Measurements from ENCODE around the gene TIMM22. TPM values are rescaled to one million over a fixed set of nuclear protein-coding genes. Genes with fewer than 3 reads are reported as not detected.
A peak's percentile ranks its signal among the peaks of the same experiment; 100 is the strongest.
"Not testable (repeated sequence)": the region's sequence is repeated elsewhere in the genome, so short reads cannot be mapped to it uniquely, and the experiment has no call there.

Gene TIMM22
- total RNA-seq, 1 donor from 2014 or later = 12.6 TPM

- Mint-ChIP-seq H3K4me1 (ENCODE audit: unreplicated experiment) (peaks cover 76% of the 10 kb centered on the region), H3K27ac (ENCODE audit: unreplicated experiment) (no peak overlapping the region), H3K4me3 (ENCODE audit: unreplicated experiment) (peak overlapping the region; percentile 4), H3K27me3 (ENCODE audit: unreplicated experiment) (no peaks in the 10 kb centered on the region), H3K36me3 (ENCODE audit: unreplicated experiment) (peaks cover 7% of the 10 kb centered on the region), H3K9me3 (ENCODE audit: unreplicated experiment) (no peaks in the 10 kb centered on the region)
- DNase-seq (ENCODE audit: extremely low spot score, unreplicated experiment) = no peak
- no peak for TF ChIP-seq CTCF (IDR thresholded peaks at IDR 0.05)
These were observed 29.8 kb upstream of the TIMM22 start for GRCh38 chr17:967122-967521.

- no peaks in the 10 kb centered on the region for H3K9me3 Mint-ChIP-seq (ENCODE audit: unreplicated experiment)
- DNase-seq (ENCODE audit: extremely low spot score, unreplicated experiment) = no peak
- TF ChIP-seq CTCF (IDR thresholded peaks at IDR 0.05) = no peak
- peaks cover 11% of the 10 kb centered on the region for H3K36me3 Mint-ChIP-seq (ENCODE audit: unreplicated experiment)
- H3K4me1 Mint-ChIP-seq (ENCODE audit: unreplicated experiment) = peaks cover 70% of the 10 kb centered on the region
- H3K4me3 Mint-ChIP-seq (ENCODE audit: unreplicated experiment) = peak overlapping the region; percentile 65
- peak overlapping the region; percentile 89 for H3K27ac Mint-ChIP-seq (ENCODE audit: unreplicated experiment)
- no peaks in the 10 kb centered on the region for H3K27me3 Mint-ChIP-seq (ENCODE audit: unreplicated experiment)
These were observed 27.9 kb upstream of the TIMM22 start for GRCh38 chr17:968812-969730.

- Mint-ChIP-seq H3K27me3 (ENCODE audit: unreplicated experiment) (no peaks in the 10 kb centered on the region), H3K4me3 (ENCODE audit: unreplicated experiment) (peak overlapping the region; percentile 65), H3K36me3 (ENCODE audit: unreplicated experiment) (peaks cover 11% of the 10 kb centered on the region), H3K27ac (ENCODE audit: unreplicated experiment) (peak overlapping the region; percentile 89), H3K9me3 (ENCODE audit: unreplicated experiment) (no peaks in the 10 kb centered on the region), H3K4me1 (ENCODE audit: unreplicated experiment) (peaks cover 67% of the 10 kb centered on the region)
- no peak for DNase-seq (ENCODE audit: extremely low spot score, unreplicated experiment)
- no peak for TF ChIP-seq CTCF (IDR thresholded peaks at IDR 0.05)
These were observed 27.0 kb upstream of the TIMM22 start for GRCh38 chr17:969811-970355.

- TF ChIP-seq CTCF (IDR thresholded peaks at IDR 0.05) = no peak
- H3K9me3 Mint-ChIP-seq (ENCODE audit: unreplicated experiment) = no peaks in the 10 kb centered on the region
- H3K27me3 Mint-ChIP-seq (ENCODE audit: unreplicated experiment) = no peaks in the 10 kb centered on the region
- H3K27ac Mint-ChIP-seq (ENCODE audit: unreplicated experiment) = peak overlapping the region; percentile 89
- H3K4me1 Mint-ChIP-seq (ENCODE audit: unreplicated experiment) = peaks cover 67% of the 10 kb centered on the region
- H3K36me3 Mint-ChIP-seq (ENCODE audit: unreplicated experiment) = peaks cover 11% of the 10 kb centered on the region
- H3K4me3 Mint-ChIP-seq (ENCODE audit: unreplicated experiment) = peak overlapping the region; percentile 65
- DNase-seq (ENCODE audit: extremely low spot score, unreplicated experiment) = no peak
These were observed 26.6 kb upstream of the TIMM22 start for GRCh38 chr17:970364-970763.

GRCh38 chr17:971861-972260 lies 25.1 kb upstream of the TIMM22 start:
- not testable (repeated sequence) for DNase-seq (ENCODE audit: extremely low spot score, unreplicated experiment); H3K27me3 Mint-ChIP-seq (ENCODE audit: unreplicated experiment); H3K4me3 Mint-ChIP-seq (ENCODE audit: unreplicated experiment); H3K27ac Mint-ChIP-seq (ENCODE audit: unreplicated experiment); H3K9me3 Mint-ChIP-seq (ENCODE audit: unreplicated experiment)
- Mint-ChIP-seq H3K36me3 (ENCODE audit: unreplicated experiment) (peaks cover 11% of the 10 kb centered on the region), H3K4me1 (ENCODE audit: unreplicated experiment) (peaks cover 75% of the 10 kb centered on the region)
